H9 (cell line): Measurements from ENCODE around the gene PLPP6. TPM values are rescaled to one million over a fixed set of nuclear protein-coding genes. Genes with fewer than 3 reads are reported as not detected.
A peak's percentile ranks its signal among the peaks of the same experiment; 100 is the strongest.

Experiments used
- DNase-seq: peaks from one replicate; pipeline ENCODE4 v3.0.0-alpha.2; 2017
- H2AFZ ChIP-seq: one replicate; pipeline ENCODE4 v1.6.1; 2013; ENCODE audit warnings: mild to moderate bottlenecking, low read length, control low read depth, moderate library complexity
- H2AK5ac ChIP-seq: 2 replicates; pipeline ENCODE4 v1.6.1; 2013; ENCODE audit warnings: low read length, control low read depth, mixed read lengths; ENCODE audit not compliant: insufficient read length
- H2BK120ac ChIP-seq: one replicate; pipeline ENCODE4 v1.6.1; 2013; ENCODE audit warnings: low read depth, mild to moderate bottlenecking, low read length, control low read depth, inconsistent platforms; ENCODE audit not compliant: poor library complexity, severe bottlenecking
- H2BK12ac ChIP-seq: 2 replicates; pipeline ENCODE4 v1.6.1; 2013; ENCODE audit warnings: low read length, control low read depth, mixed read lengths, low read depth; ENCODE audit not compliant: insufficient read length
- H2BK15ac ChIP-seq: 2 replicates; pipeline ENCODE4 v1.6.1; 2013; ENCODE audit warnings: low read depth, low read length, control low read depth
- H2BK20ac ChIP-seq: one replicate; pipeline ENCODE4 v1.6.1; 2013; ENCODE audit warnings: low read depth, mild to moderate bottlenecking, low read length, control low read depth, inconsistent platforms; ENCODE audit not compliant: poor library complexity, severe bottlenecking
- H2BK5ac ChIP-seq: 2 replicates; pipeline ENCODE4 v1.6.1; 2013; ENCODE audit warnings: low read length, control low read depth, mixed read lengths; ENCODE audit not compliant: insufficient read length
- H3K14ac ChIP-seq: 2 replicates; pipeline ENCODE4 v1.6.1; 2013; ENCODE audit warnings: low read length, control low read depth; ENCODE audit not compliant: insufficient read depth
- H3K18ac ChIP-seq: 2 replicates; pipeline ENCODE4 v1.6.1; 2013; ENCODE audit warnings: low read depth, mild to moderate bottlenecking, mixed read lengths, low read length, control low read depth; ENCODE audit not compliant: insufficient read length
- H3K23ac ChIP-seq: 2 replicates; pipeline ENCODE4 v1.6.1; 2013; ENCODE audit warnings: low read length, control low read depth, mixed read lengths, low read depth; ENCODE audit not compliant: insufficient read length
- H3K23me2 ChIP-seq: 2 replicates; pipeline ENCODE4 v1.6.1; 2013; ENCODE audit warnings: low read depth, mild to moderate bottlenecking, mixed read lengths, low read length, control low read depth; ENCODE audit not compliant: insufficient read length, poor library complexity, severe bottlenecking
- H3K27ac ChIP-seq: 2 replicates; pipeline ENCODE4 v1.5.1; 2013; ENCODE audit warnings: low read length, control low read depth, mixed read lengths, low read depth; ENCODE audit not compliant: insufficient read length
- H3K27me3 ChIP-seq: 2 replicates; pipeline ENCODE4 v1.6.1; 2013; ENCODE audit warnings: low read length, control low read depth, inconsistent platforms; ENCODE audit not compliant: insufficient read depth
- H3K4ac ChIP-seq: 2 replicates; pipeline ENCODE4 v1.6.1; 2013; ENCODE audit warnings: low read depth, mild to moderate bottlenecking, control low read depth, inconsistent platforms, low read length, moderate library complexity
- H3K4me1 ChIP-seq: 2 replicates; pipeline ENCODE4 v1.6.1; 2013; ENCODE audit warnings: low read length, control low read depth, inconsistent platforms; ENCODE audit not compliant: insufficient read depth
- H3K4me2 ChIP-seq: 2 replicates; pipeline ENCODE4 v1.6.1; 2013; ENCODE audit warnings: low read length, control low read depth, mixed read lengths; ENCODE audit not compliant: insufficient read length, insufficient read depth
- H3K56ac ChIP-seq: 2 replicates; pipeline ENCODE4 v1.6.1; 2013; ENCODE audit warnings: low read depth, mild to moderate bottlenecking, mixed read lengths, low read length, control low read depth; ENCODE audit not compliant: insufficient read length
- H3K79me1 ChIP-seq: 2 replicates; pipeline ENCODE4 v1.6.1; 2013; ENCODE audit warnings: low read depth, mild to moderate bottlenecking, moderate library complexity, low read length, control low read depth, inconsistent platforms; ENCODE audit not compliant: insufficient read depth, poor library complexity, severe bottlenecking
- H3K79me2 ChIP-seq: 2 replicates; pipeline ENCODE4 v1.6.1; 2013; ENCODE audit warnings: low read length, control low read depth, inconsistent platforms; ENCODE audit not compliant: insufficient read depth
- H3K9ac ChIP-seq: 2 replicates; pipeline ENCODE4 v1.6.1; 2013; ENCODE audit warnings: low read length, control low read depth, mixed read lengths; ENCODE audit not compliant: insufficient read length; ENCODE audit errors: extremely low read depth
- H3K9me3 ChIP-seq: one replicate; pipeline ENCODE4 v1.6.1; 2013; ENCODE audit warnings: low read depth, low read length, inconsistent platforms; ENCODE audit not compliant: control insufficient read depth
- H3T11ph ChIP-seq: one replicate; pipeline ENCODE4 v1.6.1; 2013; ENCODE audit warnings: mild to moderate bottlenecking, low read length, control low read depth, inconsistent platforms
- H4K20me1 ChIP-seq: one replicate; pipeline ENCODE4 v1.6.1; 2013; ENCODE audit not compliant: control insufficient read depth, insufficient read length, insufficient read depth
- H4K5ac ChIP-seq: 2 replicates; pipeline ENCODE4 v1.6.1; 2013; ENCODE audit warnings: low read depth, mild to moderate bottlenecking, mixed read lengths, low read length, control low read depth; ENCODE audit not compliant: insufficient read length
- H4K8ac ChIP-seq: replicated peaks from 2 replicates; pipeline ENCODE4 v1.6.1; 2013; ENCODE audit warnings: low read length, control low read depth, mixed read lengths, low read depth; ENCODE audit not compliant: insufficient read length
- H4K91ac ChIP-seq: 2 replicates; pipeline ENCODE4 v1.6.1; 2013; ENCODE audit warnings: low read depth, mild to moderate bottlenecking, moderate library complexity, mixed read lengths, low read length, control low read depth; ENCODE audit not compliant: insufficient read length
- H3K27ac Mint-ChIP-seq, 3 experiments: 2 replicates in 2 of 3; 3 replicates in 1 of 3; pipeline ENCODE4 v1.8.0; 2020 to 2021; ENCODE audit warnings: mixed read lengths in 3 of 3, mild to moderate bottlenecking in 1 of 3, moderate library complexity in 1 of 3
- H3K27me3 Mint-ChIP-seq: 2 replicates; pipeline ENCODE4 v1.8.0; 2021; ENCODE audit warnings: low read depth, mild to moderate bottlenecking, moderate library complexity, mixed read lengths
- H3K36me3 Mint-ChIP-seq, 3 experiments: 2 replicates in 2 of 3; 3 replicates in 1 of 3; pipeline ENCODE4 v1.8.0; 2020 to 2021; ENCODE audit warnings: low read depth in 3 of 3, mixed read lengths in 3 of 3; ENCODE audit not compliant: insufficient read depth in 1 of 3
- H3K4me1 Mint-ChIP-seq, 2 experiments: 2 replicates each; pipeline ENCODE4 v1.8.0; 2020; ENCODE audit warnings: mixed read lengths in 2 of 2
- H3K4me3 Mint-ChIP-seq, 2 experiments: 2 replicates in 1 of 2; 3 replicates in 1 of 2; pipeline ENCODE4 v1.8.0; 2020 to 2021; ENCODE audit warnings: mild to moderate bottlenecking in 2 of 2, mixed read lengths in 2 of 2, moderate library complexity in 1 of 2
- H3K9me3 Mint-ChIP-seq, 2 experiments: 2 replicates in 1 of 2; 3 replicates in 1 of 2; pipeline ENCODE4 v1.8.0; 2020; ENCODE audit warnings: mild to moderate bottlenecking in 2 of 2, mixed read lengths in 2 of 2, moderate library complexity in 1 of 2
- CTCF ChIP-seq: fragments of 200-600 bp; sonication (generic); conservative IDR thresholded peaks from 3 replicates; pipeline ENCODE4 v1.8.0; 2021; ENCODE audit warnings: antibody characterized with exemption, mild to moderate bottlenecking
- WGBS: extraction: QIAGEN DNeasy Blood & Tissue Kit; methylation state at CpG from one replicate; pipeline ENCODE4 v1.1.7; 2013; ENCODE audit warnings: missing lambda C conversion rate, low lambda C conversion rate, mixed read lengths; ENCODE audit not compliant: insufficient read length; ENCODE audit errors: extremely low coverage; 5-methylcytosine and 5-hydroxymethylcytosine counted together
- total RNA-seq: library from RNA; stranded (reverse); gene quantifications from 2 replicates; pipeline ENCODE4 v1.2.1, GENCODE V29; 2021

Gene PLPP6
- total RNA-seq, 1 experiment from 2014 or later: 7.6 TPM

- Histone ChIP-seq H3K27ac (no peak overlapping the region), H3K14ac (no peak overlapping the region), H3K4ac (no peak overlapping the region), H4K91ac (no peak overlapping the region), H4K5ac (no peak overlapping the region), H3K79me1 (no peaks in the 10 kb centered on the region), H2BK120ac (no peak overlapping the region), H3K79me2 (no peaks in the 10 kb centered on the region), H2BK12ac (no peak overlapping the region), H2BK5ac (no peak overlapping the region), H3K18ac (no peak overlapping the region), H3T11ph (no peak overlapping the region), H2BK20ac (no peak overlapping the region), H3K9ac (no peak overlapping the region), H3K56ac (no peak overlapping the region), H3K4me2 (no peak overlapping the region), H3K23ac (no peak overlapping the region), H3K27me3 (no peaks in the 10 kb centered on the region), H3K23me2 (no peaks in the 10 kb centered on the region), H4K8ac (no peak overlapping the region), H2BK15ac (no peak overlapping the region), H4K20me1 (no peaks in the 10 kb centered on the region), H2AK5ac (no peak overlapping the region), H2AFZ (no peak overlapping the region), H3K9me3 (no peaks in the 10 kb centered on the region), H3K4me1 (no peaks in the 10 kb centered on the region)
- no peaks in the 10 kb centered on the region for H3K4me1 Mint-ChIP-seq
- 0 out of 7 replicates have a peak overlapping the region, but pooled peaks of 1 of the 3 experiments have one; percentile 40 for H3K27ac Mint-ChIP-seq
- WGBS: no CpG with 5 or more reads among the region's 4 CpGs
- TF ChIP-seq CTCF: no peak
- H3K4me3 Mint-ChIP-seq: no peak overlapping the region
- no peaks in the 10 kb centered on the region for H3K27me3 Mint-ChIP-seq
- H3K36me3 Mint-ChIP-seq: peaks cover 3 to 40% (median 20%) of the 10 kb centered on the region in 3 experiments; a peak in 6 of 7 replicates
- no peak for DNase-seq
- no peaks in the 10 kb centered on the region for H3K9me3 Mint-ChIP-seq
Observed at GRCh38 chr9:4706971-4707622, 45.0 kb downstream of the PLPP6 start.
